HG03103 (cell line): ENCODE data around the gene KIRREL3.

Experiments used
- ATAC-seq: cut with Tn5 transposase; IDR thresholded peaks from one replicate; pipeline ENCODE4 v1.9.1; 2021; ENCODE audit warnings: low read depth; ENCODE audit not compliant: unreplicated experiment

KIRREL3 gene

DNA sequence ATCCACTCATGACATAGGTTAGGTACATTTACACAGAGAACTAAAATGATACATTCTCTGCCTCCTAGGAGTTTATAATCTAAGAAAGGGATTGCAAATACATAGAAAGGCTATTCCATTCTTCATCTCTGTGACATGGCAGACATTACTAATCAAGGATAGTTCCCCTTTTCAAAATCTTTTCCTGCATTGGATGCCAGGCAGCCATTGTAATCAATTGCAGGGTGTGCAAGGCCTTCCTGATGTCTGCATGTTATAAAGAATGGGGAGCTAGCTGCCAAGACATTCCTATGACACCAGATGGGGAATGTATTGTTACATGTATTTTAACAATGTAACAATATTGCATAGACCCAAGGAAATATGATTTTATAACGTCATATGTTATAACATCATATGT lies 82.0 kb downstream of the KIRREL3 start:
- ATAC-seq: no peak

DNA sequence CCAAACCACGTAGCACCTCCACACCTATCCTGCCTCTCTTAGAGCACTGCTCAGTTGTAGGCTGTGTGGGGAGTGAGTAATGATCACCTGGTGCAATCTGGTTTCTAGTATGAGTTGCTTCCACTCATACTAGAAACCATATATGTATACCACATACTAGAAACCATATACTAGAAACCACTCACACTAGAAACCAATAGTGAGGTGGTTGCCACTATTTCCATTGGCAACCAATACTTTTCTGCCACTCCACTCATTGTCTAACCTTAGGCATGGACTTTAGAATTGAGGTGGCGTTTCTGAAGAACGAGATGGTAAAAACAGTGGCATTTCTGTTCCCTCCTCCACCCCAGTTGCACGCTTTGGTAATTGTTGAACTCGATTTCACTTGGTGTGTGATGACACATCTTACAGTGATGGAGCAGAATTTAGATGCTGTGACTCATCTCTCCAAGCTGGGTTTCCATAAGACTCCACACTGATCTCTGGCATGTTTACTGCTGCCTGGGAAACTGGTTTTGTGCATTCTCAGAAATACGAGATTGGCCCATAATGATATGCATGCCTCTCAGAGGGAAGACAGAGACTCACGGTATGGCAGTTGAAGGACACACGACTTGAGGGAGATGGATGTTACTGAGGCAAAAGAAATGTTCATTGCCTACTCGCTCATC lies 82.9 kb downstream of the KIRREL3 start:
- ATAC-seq: peak; percentile 93

- no peak for ATAC-seq
Measured at GRCh38 chr11:126915430-126915829, 85.1 kb downstream of the KIRREL3 start.

DNA sequence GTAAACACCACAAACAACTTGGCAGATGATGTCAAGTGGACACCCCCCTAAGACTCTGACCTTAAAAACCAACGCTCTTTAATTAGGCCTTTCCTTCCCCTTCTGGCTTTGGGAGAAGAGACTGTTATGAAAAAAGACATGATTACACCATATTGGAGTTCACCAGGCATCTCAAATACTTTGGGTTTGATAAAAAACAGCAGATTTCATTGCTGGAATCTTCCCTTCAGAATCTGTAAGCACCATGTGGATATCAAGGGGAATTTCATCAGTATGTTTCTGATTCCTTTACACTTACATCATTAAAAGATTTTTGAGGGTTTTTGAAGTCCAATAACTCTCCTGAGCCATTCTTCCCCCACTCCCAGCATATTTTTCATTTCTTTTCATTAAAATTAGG lies 85.6 kb downstream of the KIRREL3 start:
- no peak for ATAC-seq

- ATAC-seq: no peak
Measured at GRCh38 chr11:126914166-126914565, 86.4 kb downstream of the KIRREL3 start.

DNA sequence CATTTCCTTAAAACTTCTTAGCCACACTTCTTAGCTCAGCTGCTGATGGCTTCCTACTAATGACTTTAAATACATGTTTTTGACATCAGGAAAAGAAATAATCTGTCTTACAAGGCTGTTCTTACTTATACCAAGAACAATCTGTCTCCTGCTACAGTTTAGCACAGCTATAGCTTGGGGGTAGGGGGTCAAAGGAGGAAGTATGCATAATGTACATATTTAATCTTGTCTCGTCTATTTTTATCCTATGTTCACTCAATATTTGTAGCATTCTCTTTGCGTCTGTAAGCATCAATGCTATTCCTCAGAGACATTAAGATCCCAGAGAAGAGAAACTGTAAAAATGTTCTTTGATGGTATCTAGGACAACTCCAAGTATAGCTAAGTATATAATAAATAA lies 96.0 kb downstream of the KIRREL3 start:
- no peak for ATAC-seq

DNA sequence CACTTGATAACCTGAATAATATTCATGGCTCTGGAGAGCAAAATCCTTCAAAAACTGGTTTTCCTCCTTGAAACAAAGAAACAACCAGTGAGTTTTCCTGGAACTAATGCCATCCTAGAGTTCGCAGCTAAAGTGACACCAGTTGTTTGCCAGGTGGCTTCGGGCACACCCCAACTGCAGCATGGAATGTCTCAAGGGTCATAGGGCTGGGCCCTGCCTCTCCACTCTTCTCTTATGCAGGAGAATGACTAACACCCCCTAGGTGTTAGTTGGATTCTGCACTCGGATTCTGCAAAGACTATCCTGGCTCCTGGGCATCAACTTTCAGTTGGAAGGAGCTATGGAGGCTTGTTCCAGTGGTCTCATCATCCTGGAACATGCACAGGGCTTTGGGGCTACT lies 98.8 kb downstream of the KIRREL3 start:
- ATAC-seq: no peak

GRCh38 chr11:126899961-126900748 lies 100.4 kb downstream of the KIRREL3 start:
- ATAC-seq: no peak

DNA sequence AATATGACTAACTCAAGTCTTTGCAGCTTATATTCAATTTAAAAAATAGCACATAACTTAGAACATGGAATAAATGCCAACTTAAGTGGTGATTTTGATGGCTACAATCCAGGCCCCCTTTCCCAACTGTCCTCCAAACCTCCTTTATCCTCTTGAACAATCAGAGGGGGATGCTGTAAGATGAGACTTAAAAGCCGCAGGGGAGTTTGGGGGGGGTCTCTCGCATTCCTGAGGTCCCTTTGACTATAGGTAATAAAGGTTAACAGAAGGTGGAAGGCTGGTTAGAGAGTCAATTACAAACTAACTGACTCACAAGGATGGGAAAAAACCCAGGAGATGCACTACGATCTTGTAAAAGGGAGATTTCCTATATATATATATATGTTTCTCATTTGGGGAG lies 101.8 kb downstream of the KIRREL3 start:
- ATAC-seq: no peak

- ATAC-seq: no peak
Measured at GRCh38 chr11:126897430-126897829, 103.1 kb downstream of the KIRREL3 start.

DNA sequence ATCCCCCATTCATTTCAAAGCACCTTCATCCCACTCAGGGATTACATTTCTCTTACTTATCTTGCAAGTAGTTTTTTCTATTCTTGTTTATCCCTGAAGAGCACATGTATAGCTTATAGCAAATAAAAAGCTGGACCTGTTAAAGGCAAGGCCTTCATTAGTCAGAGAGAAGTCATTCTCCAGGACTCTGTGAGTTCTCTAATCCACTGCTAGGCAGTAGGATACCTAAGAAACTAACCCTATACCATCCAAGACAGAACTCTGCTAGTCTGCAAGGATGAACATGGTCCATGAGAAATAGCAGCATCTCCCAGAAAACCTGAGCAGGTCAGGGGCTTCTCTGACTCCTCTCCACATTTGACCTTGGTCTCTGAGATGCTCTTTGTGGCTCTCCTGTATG lies 104.5 kb downstream of the KIRREL3 start:
- no peak for ATAC-seq

DNA sequence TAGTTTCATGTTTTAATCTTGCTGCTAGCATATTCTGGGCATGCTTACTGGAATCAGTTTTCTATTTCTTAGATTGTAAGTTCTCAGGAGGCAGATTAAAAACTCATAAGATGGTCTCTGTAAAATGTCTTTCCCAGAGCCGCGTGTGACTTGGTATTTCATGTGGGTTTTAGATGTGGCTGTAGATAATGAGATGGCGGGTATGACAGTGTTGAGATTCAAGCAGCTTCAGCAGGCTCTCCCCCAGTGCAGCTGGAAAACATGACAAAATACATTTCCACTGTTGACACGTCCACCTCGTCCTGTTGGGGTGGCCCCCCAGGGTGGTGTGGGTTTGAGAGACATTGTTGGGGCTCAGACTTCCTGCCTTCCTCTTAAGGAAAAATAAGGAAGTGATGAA lies 106.8 kb downstream of the KIRREL3 start:
- ATAC-seq: no peak

- no peak for ATAC-seq
Measured at GRCh38 chr11:126892756-126893155, 107.8 kb downstream of the KIRREL3 start.

GRCh38 chr11:126891556-126892217 lies 108.9 kb downstream of the KIRREL3 start:
- no peak for ATAC-seq

DNA sequence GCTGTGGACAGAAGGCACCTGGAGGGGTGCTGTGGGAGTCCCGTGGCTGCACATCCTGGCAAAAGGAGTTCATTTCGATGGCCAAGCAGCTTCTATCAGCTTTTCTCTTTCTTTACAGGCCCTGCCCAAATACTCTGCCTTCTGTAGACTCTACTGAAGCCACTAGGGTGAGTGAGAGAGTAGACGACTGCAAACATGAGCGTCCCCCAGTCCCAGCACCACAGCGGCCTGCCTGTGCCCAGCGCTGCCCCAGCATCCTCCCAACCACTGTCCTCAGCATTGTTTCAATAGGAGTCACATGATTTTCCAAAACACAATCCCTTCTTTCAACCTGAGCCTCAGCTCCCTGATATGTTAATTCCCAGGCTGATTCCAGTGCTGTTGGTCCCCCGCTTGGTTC lies 110.0 kb downstream of the KIRREL3 start:
- ATAC-seq: no peak

- ATAC-seq: no peak
Measured at GRCh38 chr11:126888115-126888712, 112.4 kb downstream of the KIRREL3 start.

- ATAC-seq: no peak
Measured at GRCh38 chr11:126886636-126887035, 113.9 kb downstream of the KIRREL3 start.

DNA sequence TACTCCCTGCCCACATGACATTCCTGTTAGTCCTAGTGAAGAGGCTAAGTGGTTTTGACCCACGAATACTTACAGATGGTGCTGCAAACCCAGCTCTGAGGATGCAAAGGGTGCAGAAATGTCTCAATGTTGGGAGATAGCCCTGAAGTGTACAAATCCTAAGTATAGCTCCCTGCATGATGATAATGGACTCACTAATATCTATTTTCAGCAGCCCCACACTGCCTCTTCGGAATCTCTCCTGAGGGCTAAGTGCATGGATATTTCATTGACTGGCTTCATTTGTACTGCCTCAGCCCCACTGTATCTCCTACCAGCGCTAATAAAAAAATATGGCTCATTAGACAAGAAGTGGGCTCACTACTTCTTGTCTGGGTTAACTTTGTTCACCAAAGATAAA lies 114.5 kb downstream of the KIRREL3 start:
- ATAC-seq: no peak

GRCh38 chr11:126884594-126884993 lies 116.0 kb downstream of the KIRREL3 start:
- ATAC-seq: no peak

DNA sequence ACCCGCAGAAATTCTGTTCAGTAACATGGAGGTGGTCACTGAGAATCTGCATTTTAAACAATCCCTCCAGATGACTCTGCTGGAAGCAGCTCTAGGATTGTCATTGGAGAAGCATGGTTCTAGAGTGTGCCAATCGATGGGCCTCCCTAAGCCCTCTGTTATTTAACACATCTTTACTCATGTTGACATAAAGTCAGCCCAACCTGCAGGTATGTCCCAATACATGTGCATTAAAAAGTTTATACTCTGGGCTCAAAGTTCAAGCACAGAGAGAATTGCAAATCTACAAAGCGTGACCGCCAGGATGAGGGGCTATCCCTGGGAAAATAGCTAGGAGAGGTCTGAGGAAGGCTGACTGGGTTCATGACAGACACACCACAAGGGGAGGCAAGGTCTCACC lies 116.4 kb downstream of the KIRREL3 start:
- no peak for ATAC-seq

- ATAC-seq: no peak
Measured at GRCh38 chr11:126880872-126881271, 119.7 kb downstream of the KIRREL3 start.
